ENCODE results near the gene GRK5. TPM values are rescaled to one million over a fixed set of nuclear protein-coding genes. Genes with fewer than 3 reads are reported as not detected.

GRK5 gene
- total RNA-seq, 4 donors from 2014 or later = 9.2 to 27.3 (median 15.0) TPM

DNA sequence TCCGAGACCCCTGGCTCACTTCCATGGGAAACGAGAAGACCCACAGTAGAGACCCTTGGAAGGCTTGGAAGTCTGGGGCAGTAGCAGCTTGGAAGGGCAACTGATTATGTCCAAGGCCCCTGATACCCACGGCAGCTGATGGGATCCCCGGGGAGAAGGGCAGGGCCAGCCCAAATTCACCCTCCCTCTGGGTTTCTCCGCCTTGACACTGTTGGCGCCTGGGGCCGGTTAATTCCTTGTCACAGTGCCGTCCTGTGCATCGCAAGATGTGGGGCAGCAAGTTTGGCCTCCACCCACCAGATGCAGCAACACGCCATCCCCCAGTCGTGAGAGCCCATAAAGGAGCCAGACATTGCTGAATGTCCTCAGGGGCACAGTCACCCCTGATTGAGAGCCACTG, 245.9 kb downstream of the GRK5 start:
- WGBS, 2 donors = 88 to 89% methylated on average over 6 to 11 of the region's 11 CpGs
- Histone ChIP-seq H3K27ac (no peak overlapping the region), H3K4me1 (peaks cover 0 to 15% of the 10 kb centered on the region in 2 donors), H3K36me3 (peaks cover 0 to 11% of the 10 kb centered on the region in 2 donors), H3K27me3 (no peaks in the 10 kb centered on the region), H3K4me3 (replicated peaks in 1 of 3) (no peak overlapping the region), H3K9me3 (no peaks in the 10 kb centered on the region)
- intact Hi-C loops (cut with DNase I) = no loop called here
- TF ChIP-seq POLR2A (IDR thresholded peaks at IDR 0.05) = no peak
- TF ChIP-seq, protein P1, sequence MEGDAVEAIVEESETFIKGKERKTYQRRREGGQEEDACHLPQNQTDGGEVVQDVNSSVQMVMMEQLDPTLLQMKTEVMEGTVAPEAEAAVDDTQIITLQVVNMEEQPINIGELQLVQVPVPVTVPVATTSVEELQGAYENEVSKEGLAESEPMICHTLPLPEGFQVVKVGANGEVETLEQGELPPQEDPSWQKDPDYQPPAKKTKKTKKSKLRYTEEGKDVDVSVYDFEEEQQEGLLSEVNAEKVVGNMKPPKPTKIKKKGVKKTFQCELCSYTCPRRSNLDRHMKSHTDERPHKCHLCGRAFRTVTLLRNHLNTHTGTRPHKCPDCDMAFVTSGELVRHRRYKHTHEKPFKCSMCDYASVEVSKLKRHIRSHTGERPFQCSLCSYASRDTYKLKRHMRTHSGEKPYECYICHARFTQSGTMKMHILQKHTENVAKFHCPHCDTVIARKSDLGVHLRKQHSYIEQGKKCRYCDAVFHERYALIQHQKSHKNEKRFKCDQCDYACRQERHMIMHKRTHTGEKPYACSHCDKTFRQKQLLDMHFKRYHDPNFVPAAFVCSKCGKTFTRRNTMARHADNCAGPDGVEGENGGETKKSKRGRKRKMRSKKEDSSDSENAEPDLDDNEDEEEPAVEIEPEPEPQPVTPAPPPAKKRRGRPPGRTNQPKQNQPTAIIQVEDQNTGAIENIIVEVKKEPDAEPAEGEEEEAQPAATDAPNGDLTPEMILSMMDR (IDR thresholded peaks at IDR 0.05) = no peak
- DNase-seq = no peak

DNA sequence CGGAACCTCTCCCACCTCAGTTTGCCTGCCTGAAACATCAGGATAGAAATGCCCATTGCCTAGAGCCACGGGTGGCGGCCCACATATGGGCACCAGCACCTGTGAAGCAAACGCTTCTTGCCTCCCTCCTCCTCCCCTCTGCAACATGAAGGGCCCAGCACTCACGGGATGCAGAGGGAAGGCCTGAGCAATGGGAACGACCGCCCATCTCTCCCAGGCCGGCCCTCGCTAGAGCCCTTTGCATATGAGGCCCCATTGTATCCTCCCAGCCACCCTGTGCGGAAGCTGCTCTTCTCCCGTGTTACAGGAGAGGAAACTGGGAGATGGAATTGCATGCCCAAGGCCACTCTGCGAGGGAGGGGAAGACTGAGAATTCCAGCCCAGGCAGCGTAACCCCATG, 246.9 kb downstream of the GRK5 start:
- H3K27ac ChIP-seq = no peak overlapping the region
- no peaks in the 10 kb centered on the region for H3K27me3 ChIP-seq
- 89 to 91% methylated on average over 10 to 11 of the region's 13 CpGs for WGBS, 2 donors
- intact Hi-C loops (cut with DNase I) = no loop called here
- no peak overlapping the region for H3K4me3 ChIP-seq (replicated peaks in 1 of 3)
- no peak for DNase-seq
- H3K4me1 ChIP-seq = peaks cover 0 to 13% of the 10 kb centered on the region in 2 donors
- no peaks in the 10 kb centered on the region for H3K9me3 ChIP-seq
- TF ChIP-seq, protein P1 (IDR thresholded peaks at IDR 0.05) = no peak
- TF ChIP-seq POLR2A (IDR thresholded peaks at IDR 0.05) = no peak
- peaks cover 0 to 8% of the 10 kb centered on the region in 2 donors for H3K36me3 ChIP-seq

DNA sequence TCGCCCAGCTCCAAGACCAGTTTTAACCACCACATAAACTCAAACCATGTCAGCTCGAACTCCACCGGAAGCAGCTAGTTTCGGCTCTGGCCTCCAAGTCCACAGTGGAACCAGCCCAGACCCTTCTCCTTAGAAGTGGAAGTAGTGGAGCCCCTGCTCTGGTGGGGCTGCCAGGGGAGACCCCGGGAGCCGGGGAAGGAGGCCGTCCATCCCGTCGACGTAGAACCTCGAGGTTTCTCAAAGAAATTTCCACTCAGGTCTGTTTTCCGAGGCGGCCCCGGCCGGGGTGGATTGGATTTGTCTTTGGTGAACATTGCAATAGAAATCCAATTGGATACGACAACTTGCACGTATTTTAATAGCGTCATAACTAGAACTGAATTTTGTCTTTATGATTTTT, 247.6 kb downstream of the GRK5 start:
- H3K27me3 ChIP-seq = no peaks in the 10 kb centered on the region
- no peak overlapping the region for H3K27ac ChIP-seq
- peaks cover 0 to 7% of the 10 kb centered on the region in 2 donors for H3K4me1 ChIP-seq
- WGBS, 2 donors = 94 to 96% methylated on average over 18 of the region's 18 CpGs
- no peak overlapping the region for H3K4me3 ChIP-seq (replicated peaks in 1 of 3)
- no peak for DNase-seq
- intact Hi-C loops (cut with DNase I) = no loop called here
- no peaks in the 10 kb centered on the region for H3K9me3 ChIP-seq
- TF ChIP-seq POLR2A (IDR thresholded peaks at IDR 0.05) = no peak
- TF ChIP-seq, protein P1 (IDR thresholded peaks at IDR 0.05) = no peak
- H3K36me3 ChIP-seq = peaks cover 0 to 8% of the 10 kb centered on the region in 2 donors

DNA sequence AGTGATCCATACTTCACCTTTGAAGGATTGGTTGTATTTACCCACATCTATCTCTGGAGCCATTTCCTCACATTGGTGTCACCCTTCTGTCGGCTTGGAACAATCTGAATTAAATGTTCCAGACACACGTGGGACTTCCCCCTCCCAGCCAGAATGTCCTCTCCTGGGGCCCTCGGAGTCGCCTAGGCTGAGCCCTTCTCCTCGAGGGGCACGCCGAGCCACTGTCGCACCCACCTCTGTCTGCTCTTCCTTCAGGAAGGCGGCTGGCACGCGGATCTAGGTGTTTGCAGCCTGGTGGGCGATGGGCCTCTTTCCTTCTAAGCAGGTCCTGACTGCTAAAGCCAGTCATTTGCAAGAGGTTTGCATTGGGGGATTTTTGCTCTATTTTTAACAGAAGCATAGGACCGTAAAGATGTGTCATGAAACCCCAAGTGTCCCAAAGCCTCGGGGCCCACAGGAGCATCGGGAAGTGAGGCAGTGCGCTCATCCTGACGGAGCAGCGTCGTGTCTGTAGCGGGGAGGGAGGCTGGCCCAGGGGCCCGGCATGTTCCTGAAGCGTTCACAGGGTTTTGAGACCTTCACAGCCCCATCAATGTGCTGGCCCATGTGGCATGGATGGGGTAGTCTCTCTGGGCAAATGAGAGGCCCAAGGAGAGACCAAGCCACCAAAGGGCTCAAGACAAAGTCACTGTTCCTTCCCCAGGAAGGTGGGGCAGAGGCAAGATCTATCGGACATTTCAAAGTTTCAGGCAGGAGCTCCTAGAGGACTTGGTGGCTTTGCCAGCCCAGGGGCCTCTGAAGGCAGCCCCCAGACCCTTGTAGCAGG, 248.5 kb downstream of the GRK5 start:
- no peaks in the 10 kb centered on the region for H3K9me3 ChIP-seq
- no peak for TF ChIP-seq POLR2A (IDR thresholded peaks at IDR 0.05)
- TF ChIP-seq, protein P1 (IDR thresholded peaks at IDR 0.05) = no peak
- intact Hi-C loops (cut with DNase I) = no loop called here
- H3K4me1 ChIP-seq = peaks cover 1 to 5% of the 10 kb centered on the region in 2 donors
- H3K27ac ChIP-seq = no peak overlapping the region
- peaks cover 0 to 8% of the 10 kb centered on the region in 2 donors for H3K36me3 ChIP-seq
- DNase-seq = no peak
- H3K27me3 ChIP-seq = no peaks in the 10 kb centered on the region
- 90 to 93% methylated on average over 22 to 23 of the region's 23 CpGs for WGBS, 2 donors
- no peak overlapping the region for H3K4me3 ChIP-seq (replicated peaks in 1 of 3)

DNA sequence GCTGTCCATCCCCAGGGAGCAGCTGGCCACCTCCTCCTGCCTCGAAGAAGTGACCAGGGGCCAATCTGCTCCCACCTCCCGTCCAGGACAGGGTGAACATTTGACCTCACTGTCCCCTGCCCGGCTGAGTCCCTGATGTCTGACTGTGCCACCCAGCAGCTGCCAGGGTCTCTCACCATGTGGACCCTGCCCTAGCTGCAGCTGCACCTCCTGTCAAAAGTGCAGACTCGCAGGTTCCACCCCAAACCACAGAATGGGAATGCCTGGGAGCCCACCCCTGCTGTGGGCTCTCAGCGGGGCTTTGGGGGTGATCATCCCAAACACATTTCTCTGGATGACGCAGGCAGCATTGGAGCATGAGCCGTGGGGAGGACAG, 249.1 kb downstream of the GRK5 start:
- Histone ChIP-seq H3K4me1 (peaks cover 6 to 11% of the 10 kb centered on the region in 2 donors), H3K36me3 (peaks cover 0 to 8% of the 10 kb centered on the region in 2 donors), H3K27me3 (no peaks in the 10 kb centered on the region), H3K27ac (no peak overlapping the region), H3K9me3 (no peaks in the 10 kb centered on the region), H3K4me3 (replicated peaks in 1 of 3) (no peak overlapping the region)
- 100% methylated on average over 2 to 4 of the region's 7 CpGs for WGBS, 2 donors
- intact Hi-C loops (cut with DNase I) = no loop called here
- DNase-seq = no peak
- TF ChIP-seq POLR2A (IDR thresholded peaks at IDR 0.05) = no peak
- TF ChIP-seq, protein P1 (IDR thresholded peaks at IDR 0.05) = no peak

Measured in thyroid gland (tissue), 4 donors.